Mammary epithelial cell (primary cell): ENCODE results near the gene DXO.

Experiments
- EZH2 ChIP-seq: IDR thresholded peaks from 2 replicates; pipeline ENCODE4 v1.6.1; 2012; ENCODE audit warnings: low read length, inconsistent platforms, borderline replicate concordance
- TF ChIP-seq, protein P1 (sequence below), 2 donors: IDR thresholded peaks in 1 of 2; conservative IDR thresholded peaks in 1 of 2; 2 replicates each; pipeline ENCODE4 v1.5.1; 2011 to 2012; ENCODE audit warnings: inconsistent platforms in 2 of 2, low read length in 2 of 2, mild to moderate bottlenecking in 2 of 2, control low read depth in 1 of 2, low read depth in 1 of 2; ENCODE audit not compliant: insufficient read depth in 1 of 2; ENCODE audit errors: extremely low read depth in 1 of 2

DNA sequence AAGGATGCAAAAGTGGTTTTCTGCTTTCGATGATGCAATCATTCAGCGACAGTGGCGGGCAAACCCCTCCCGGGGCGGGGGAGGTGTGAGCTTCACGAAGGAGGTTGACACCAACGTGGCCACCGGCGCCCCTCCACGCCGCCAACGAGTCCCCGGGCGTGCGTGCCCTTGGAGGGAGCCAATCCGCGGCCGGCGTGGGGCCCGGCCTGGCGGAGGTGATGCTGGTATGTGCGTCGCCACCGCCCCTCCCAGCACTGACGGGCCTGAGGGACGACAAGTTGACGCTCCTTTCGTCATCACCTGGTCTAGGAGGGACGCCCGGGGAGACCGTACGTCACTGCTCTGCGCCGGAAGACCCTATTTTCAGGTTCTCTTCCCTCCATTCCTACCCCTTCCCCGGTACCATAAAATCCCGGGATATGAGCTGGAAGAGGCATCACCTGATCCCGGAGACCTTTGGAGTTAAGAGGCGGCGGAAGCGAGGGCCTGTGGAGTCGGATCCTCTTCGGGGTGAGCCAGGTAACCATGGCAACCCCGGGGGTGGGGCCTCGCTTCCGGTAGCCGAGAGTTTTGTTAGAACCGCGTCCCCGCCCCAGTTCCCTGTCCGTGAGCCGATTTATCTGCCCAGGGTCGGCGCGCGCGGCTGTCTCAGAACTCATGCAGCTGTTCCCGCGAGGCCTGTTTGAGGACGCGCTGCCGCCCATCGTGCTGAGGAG is at the start of gene DXO:
- TF ChIP-seq, protein P1, sequence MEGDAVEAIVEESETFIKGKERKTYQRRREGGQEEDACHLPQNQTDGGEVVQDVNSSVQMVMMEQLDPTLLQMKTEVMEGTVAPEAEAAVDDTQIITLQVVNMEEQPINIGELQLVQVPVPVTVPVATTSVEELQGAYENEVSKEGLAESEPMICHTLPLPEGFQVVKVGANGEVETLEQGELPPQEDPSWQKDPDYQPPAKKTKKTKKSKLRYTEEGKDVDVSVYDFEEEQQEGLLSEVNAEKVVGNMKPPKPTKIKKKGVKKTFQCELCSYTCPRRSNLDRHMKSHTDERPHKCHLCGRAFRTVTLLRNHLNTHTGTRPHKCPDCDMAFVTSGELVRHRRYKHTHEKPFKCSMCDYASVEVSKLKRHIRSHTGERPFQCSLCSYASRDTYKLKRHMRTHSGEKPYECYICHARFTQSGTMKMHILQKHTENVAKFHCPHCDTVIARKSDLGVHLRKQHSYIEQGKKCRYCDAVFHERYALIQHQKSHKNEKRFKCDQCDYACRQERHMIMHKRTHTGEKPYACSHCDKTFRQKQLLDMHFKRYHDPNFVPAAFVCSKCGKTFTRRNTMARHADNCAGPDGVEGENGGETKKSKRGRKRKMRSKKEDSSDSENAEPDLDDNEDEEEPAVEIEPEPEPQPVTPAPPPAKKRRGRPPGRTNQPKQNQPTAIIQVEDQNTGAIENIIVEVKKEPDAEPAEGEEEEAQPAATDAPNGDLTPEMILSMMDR (conservative IDR thresholded peaks at IDR 0.05 in 1 of 2, IDR thresholded peaks at IDR 0.05 in 1 of 2; ENCODE audit: extremely low read depth in 1 of 2, insufficient read depth in 1 of 2, low read depth in 1 of 2, low read length in 2 of 2), result no peak
- no peak for TF ChIP-seq EZH2
